Hepatic stellate cell (primary cell): ENCODE measurements around the gene IL17A.

Experiments used
- DNase-seq: peaks from one replicate; pipeline ENCODE4 v3.0.0; 2011; ENCODE audit warnings: low spot score

Gene IL17A

GRCh38 chr6:52216932-52217575 lies 30.9 kb downstream of the IL17A start:
- no peak for DNase-seq

- no peak for DNase-seq
These were observed 31.6 kb downstream of the IL17A start for GRCh38 chr6:52217761-52218160.

- no peak for DNase-seq
These were observed 35.1 kb downstream of the IL17A start for GRCh38 chr6:52221302-52221701.

- DNase-seq: no peak
These were observed 41.3 kb downstream of the IL17A start for GRCh38 chr6:52227495-52227894.

- DNase-seq: no peak
These were observed 44.5 kb downstream of the IL17A start for GRCh38 chr6:52230685-52231084.

- DNase-seq: no peak
These were observed 45.4 kb downstream of the IL17A start for GRCh38 chr6:52231406-52232127.

- no peak for DNase-seq
These were observed 46.8 kb downstream of the IL17A start for GRCh38 chr6:52233005-52233404.

- DNase-seq: peak; percentile 57
These were observed 48.0 kb downstream of the IL17A start for GRCh38 chr6:52233975-52234823.
